ENCODE measurements around the gene OR13H1.
"Not testable (repeated sequence)": the region's sequence is repeated elsewhere in the genome, so short reads cannot be mapped to it uniquely, and the experiment has no call there.

OR13H1 gene, protein sequence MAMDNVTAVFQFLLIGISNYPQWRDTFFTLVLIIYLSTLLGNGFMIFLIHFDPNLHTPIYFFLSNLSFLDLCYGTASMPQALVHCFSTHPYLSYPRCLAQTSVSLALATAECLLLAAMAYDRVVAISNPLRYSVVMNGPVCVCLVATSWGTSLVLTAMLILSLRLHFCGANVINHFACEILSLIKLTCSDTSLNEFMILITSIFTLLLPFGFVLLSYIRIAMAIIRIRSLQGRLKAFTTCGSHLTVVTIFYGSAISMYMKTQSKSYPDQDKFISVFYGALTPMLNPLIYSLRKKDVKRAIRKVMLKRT

DNA sequence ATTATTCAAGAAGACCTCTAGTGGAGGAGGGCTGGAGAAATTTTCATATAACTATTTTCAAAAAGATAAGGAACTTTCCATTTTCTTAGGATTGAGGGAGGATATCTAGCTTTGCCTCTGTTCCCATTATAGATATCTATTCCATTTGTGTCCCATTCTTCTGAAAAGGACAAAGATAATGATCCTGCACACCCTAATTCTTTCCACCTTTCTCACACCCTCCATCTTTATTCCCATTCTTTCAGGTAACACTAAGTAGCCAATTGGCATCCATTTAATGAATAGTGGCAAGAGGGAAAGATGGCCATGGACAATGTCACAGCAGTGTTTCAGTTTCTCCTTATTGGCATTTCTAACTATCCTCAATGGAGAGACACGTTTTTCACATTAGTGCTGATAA is at the start of gene OR13H1:
Gene OR13H1, plus strand, starts transcription at position 301 of the 400 bp plus-strand sequence. Its CDS starts 0 bp downstream, at position 301.
- H3K27ac ChIP-seq, result no peak within 1 kb of the TSS
- TF ChIP-seq, protein P1, sequence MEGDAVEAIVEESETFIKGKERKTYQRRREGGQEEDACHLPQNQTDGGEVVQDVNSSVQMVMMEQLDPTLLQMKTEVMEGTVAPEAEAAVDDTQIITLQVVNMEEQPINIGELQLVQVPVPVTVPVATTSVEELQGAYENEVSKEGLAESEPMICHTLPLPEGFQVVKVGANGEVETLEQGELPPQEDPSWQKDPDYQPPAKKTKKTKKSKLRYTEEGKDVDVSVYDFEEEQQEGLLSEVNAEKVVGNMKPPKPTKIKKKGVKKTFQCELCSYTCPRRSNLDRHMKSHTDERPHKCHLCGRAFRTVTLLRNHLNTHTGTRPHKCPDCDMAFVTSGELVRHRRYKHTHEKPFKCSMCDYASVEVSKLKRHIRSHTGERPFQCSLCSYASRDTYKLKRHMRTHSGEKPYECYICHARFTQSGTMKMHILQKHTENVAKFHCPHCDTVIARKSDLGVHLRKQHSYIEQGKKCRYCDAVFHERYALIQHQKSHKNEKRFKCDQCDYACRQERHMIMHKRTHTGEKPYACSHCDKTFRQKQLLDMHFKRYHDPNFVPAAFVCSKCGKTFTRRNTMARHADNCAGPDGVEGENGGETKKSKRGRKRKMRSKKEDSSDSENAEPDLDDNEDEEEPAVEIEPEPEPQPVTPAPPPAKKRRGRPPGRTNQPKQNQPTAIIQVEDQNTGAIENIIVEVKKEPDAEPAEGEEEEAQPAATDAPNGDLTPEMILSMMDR (conservative IDR thresholded peaks at IDR 0.05), result no peak

DNA sequence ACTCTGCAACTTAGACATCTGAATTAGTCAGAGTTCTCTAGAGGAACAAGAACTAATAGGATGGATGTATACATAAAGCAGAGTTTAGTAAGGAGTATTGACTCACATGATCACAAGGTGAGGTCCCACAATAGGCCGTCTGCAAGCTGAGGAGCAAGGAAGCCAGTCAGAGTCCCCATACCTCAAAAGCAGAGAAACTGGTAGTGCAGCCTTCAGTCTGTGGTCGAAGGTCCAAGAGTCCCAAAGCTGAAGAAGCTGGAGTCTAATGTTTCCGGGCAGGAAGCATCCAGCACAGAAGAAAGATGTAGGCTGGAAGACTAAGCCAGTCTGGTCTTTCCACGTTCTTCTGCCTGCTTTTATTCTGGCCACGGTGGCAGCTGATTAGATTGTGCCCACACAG is 42.3 kb upstream of the OR13H1 start:
- H3K27ac ChIP-seq, result not testable (repeated sequence)

DNA sequence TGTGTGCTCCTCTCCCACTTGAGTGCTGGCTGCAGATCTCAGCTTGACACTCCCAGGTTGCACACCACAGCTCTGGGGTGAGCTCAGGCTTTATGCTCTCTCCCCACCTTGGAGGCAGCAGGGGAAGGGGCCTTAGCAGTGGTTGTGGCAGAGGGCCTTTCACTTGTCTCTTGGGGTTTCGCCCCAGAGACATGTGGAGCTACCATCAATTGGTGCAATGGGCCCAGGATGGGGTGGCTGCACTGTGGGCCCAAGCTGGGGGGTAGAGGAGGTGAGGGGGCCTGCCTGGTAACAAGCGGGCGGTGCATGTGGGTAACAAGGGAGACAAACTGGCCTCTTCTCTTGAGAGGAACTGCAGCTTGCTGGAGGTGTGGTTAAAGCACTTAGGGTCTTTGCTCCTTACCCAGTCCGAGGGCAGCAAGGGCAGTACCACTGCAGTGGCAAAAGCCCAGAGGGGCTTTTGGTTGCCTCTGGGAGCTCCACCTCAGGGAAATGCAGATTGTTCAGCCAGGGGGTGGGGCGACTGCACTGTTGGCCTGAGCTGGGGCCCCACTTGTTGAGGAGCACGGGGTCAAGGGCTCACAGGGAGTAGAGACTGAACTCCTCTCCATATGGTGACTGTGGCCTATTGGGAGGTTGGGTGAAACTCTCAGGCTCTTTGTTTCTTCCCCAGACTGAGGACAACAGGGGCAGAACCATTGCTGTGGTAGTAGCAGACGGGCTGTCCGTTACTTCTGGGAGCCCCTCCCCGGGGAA is 30.5 kb upstream of the OR13H1 start:
- TF ChIP-seq, protein P1 (conservative IDR thresholded peaks at IDR 0.05), result no peak

DNA sequence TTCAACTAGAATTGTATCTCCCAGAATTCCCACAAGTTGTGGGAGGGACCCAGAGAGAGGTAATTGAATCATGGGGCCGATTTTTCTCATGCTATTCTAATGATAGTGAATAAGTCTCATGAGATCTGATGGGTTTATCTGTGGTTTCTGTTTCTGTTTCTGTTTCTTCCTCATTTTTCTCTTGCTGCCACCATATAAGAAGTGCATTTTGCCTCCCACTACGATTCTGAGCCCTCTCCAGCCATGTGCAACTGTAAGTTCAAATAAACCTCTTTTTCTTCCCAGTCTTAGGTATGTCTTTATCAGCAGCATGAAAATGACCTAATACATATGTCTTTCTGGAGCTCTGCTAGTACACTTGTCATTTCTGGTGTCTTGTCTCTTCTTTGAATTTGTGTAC is 22.1 kb upstream of the OR13H1 start:
- no peak overlapping the region for H3K27ac ChIP-seq
- TF ChIP-seq, protein P1 (conservative IDR thresholded peaks at IDR 0.05), result no peak

More for the DNA sequence above, 30.5 kb upstream of the OR13H1 start:
- no peak overlapping the region for H3K27ac ChIP-seq

DNA sequence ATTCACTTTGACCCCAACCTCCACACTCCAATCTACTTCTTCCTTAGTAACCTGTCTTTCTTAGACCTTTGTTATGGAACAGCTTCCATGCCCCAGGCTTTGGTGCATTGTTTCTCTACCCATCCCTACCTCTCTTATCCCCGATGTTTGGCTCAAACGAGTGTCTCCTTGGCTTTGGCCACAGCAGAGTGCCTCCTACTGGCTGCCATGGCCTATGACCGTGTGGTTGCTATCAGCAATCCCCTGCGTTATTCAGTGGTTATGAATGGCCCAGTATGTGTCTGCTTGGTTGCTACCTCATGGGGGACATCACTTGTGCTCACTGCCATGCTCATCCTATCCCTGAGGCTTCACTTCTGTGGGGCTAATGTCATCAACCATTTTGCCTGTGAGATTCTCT is 344 bp downstream of the OR13H1 start:
- no peak overlapping the region for H3K27ac ChIP-seq
- TF ChIP-seq, protein P1 (conservative IDR thresholded peaks at IDR 0.05), result no peak

DNA sequence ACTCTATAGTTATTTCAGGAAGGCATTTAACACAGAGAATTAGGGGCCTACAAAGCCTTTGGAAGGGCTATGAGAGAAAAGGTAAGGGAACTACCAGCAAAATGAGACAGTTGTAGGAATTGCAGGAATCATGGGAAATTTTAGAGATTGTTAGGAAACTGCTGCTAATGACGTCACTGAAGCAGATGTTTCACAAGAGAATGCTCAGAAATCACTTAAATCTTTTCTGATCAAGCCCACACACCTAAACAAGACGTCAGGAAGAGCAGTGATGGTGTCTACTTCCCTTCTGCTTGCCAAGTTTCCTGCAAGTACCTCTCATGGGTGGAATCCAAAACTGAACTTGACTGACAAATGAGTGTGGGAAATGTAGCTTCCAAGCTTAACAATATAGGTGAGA is 5.1 kb downstream of the OR13H1 start:
- TF ChIP-seq, protein P1 (conservative IDR thresholded peaks at IDR 0.05), result no peak
- no peak overlapping the region for H3K27ac ChIP-seq

DNA sequence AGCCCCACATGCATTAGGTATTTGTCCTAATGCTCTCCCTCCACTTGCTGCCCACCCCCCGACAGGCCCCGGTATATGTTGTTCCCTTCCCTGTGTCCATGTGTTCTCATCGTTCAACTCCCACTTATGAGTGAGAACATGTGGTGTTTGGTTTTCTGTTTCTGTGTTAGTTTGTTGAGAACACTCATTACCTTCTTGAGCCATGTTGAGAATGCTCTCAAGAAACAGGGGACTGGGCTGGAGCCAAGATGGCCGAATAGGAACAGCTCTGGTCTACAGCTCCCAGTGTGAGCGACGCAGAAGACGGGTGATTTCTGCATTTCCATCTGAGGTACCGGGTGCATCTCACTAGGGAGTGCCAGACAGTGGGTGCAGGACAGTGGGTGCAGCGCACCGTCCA is 8.6 kb downstream of the OR13H1 start:
- H3K27ac ChIP-seq, result not testable (repeated sequence)

DNA sequence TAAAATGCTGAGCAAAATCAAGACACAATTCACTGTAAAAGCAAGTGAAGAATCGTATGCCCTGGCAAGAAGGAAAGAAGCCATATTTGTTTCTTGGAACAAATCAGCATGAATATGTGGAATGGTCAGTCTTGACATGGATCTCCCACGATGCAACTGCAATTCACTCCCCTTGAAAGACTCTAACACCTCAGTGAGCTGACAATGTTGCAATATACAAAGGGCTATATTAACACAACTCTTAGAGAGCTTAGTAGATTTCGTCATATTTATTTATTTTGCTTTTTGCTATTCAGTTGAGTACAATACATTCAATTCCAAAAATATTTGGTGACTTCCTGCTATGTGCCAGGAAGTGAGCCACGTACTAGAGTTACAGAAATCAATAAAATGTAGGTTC is 14.7 kb downstream of the OR13H1 start:
- no peak overlapping the region for H3K27ac ChIP-seq
- TF ChIP-seq, protein P1 (conservative IDR thresholded peaks at IDR 0.05), result no peak
